ENCODE data around the gene PIAS1.

The PIAS1 gene

DNA sequence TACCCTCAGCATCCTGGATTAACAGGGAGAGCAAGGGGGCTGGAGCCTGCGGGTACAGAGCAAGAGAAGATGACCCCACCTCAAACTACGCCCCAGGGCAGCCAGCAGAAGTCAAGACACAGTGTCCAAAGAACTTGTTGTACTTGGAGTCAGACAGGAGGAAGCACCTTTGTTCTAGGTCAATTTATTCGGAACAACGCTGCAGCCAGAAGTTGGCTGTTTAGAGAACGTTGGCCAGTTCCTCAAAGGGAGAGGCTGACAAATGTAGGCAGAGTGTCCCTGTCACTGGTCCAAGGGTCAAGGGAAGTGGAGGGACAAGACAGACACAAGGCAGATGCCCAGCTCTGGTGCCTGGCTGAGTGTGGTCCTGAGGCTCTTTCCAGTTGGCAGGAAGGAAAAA is 32.1 kb upstream of the PIAS1 start:
- Histone ChIP-seq H3K27me3 (replicated peaks; ENCODE audit: control insufficient read depth, insufficient read depth, low read length) (peaks cover 2% of the 10 kb centered on the region), H3K4me1 (ENCODE audit: control insufficient read depth, insufficient read depth, low read length) (no peaks in the 10 kb centered on the region), H3K9ac (ENCODE audit: low read length) (no peak overlapping the region), H3K4me3 (ENCODE audit: low read length) (no peak overlapping the region), H3K9me3 (ENCODE audit: control insufficient read depth, low read length) (no peaks in the 10 kb centered on the region), H3K36me3 (ENCODE audit: control insufficient read depth, insufficient read depth, low read length, severe bottlenecking) (no peaks in the 10 kb centered on the region)
- DNase-seq (ENCODE audit: low read depth), result no peak

DNA sequence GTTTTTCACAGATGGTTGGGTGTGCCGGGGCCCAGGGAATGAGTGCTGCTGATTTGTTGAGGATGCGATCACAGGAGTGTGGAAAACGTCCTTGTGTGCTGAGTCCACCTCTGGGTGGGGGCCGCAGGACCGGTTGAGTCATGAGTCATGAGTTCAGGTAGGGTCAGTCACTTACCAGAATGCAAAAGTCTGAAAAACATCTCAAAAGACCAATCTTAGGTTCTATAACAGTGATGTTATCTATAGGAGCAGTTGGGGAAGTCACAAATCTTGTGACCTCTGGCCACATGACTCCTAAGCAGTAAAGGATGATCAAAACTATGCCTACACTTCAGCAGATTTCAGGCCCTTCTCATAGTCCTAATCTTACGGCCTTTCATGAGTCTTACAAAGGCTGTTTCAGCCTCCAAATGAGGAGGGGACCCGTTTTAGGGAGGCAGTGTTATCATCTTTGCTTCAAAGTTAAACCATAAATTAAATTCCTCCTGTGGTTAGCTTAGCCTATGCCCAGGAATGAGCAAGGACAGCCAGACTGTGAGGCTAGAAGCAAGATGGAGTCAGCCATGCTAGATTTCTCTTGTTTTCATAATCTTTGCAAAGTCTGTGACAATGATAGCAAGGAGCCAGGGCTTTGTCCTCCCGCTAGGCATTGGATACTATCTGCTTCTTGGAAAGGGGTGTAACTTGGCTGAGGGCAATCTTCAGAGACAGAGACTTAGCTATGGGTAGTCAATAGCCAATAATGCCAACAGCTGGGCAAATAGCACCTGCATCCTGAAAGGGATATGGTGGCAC is 30.6 kb upstream of the PIAS1 start:
- H3K36me3 ChIP-seq (ENCODE audit: control insufficient read depth, insufficient read depth, low read length, severe bottlenecking), result no peaks in the 10 kb centered on the region
- no peak for DNase-seq (ENCODE audit: low read depth)
- H3K9ac ChIP-seq (ENCODE audit: low read length), result no peak overlapping the region
- peaks cover 10% of the 10 kb centered on the region for H3K27me3 ChIP-seq (replicated peaks; ENCODE audit: control insufficient read depth, insufficient read depth, low read length)
- H3K4me3 ChIP-seq (ENCODE audit: low read length), result no peak overlapping the region
- no peaks in the 10 kb centered on the region for H3K9me3 ChIP-seq (ENCODE audit: control insufficient read depth, low read length)
- no peaks in the 10 kb centered on the region for H3K4me1 ChIP-seq (ENCODE audit: control insufficient read depth, insufficient read depth, low read length)

DNA sequence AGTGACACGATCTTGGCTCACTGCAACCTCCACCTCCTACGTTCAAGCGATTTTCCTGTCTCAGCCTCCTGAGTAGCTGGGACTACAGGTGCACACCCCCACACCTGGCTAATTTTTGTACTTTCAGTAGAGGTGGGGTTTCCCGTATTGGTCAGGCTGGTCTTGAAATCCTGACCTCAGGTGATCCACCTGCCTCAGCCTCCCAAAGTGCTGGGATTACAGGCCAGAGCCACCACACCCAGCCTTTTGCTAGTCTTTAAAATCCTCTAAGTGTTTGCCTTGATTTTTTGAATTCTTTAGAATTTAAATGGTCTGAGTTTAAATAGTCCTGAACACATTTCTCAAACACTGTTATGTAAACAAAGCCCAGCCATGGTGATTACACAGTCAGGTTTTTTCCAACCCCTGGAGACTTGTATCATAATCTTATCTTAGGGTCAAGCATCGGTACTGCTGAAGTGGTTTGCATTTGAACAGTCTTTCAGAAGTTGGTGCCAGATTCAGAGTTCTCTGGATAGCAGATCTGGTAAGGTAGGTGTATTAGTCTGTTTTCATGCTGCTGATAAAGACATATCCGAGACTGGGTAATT is 28.2 kb upstream of the PIAS1 start:
- Histone ChIP-seq H3K9ac (ENCODE audit: low read length) (no peak overlapping the region), H3K9me3 (ENCODE audit: control insufficient read depth, low read length) (no peaks in the 10 kb centered on the region), H3K4me3 (ENCODE audit: low read length) (no peak overlapping the region), H3K4me1 (ENCODE audit: control insufficient read depth, insufficient read depth, low read length) (no peaks in the 10 kb centered on the region), H3K36me3 (ENCODE audit: control insufficient read depth, insufficient read depth, low read length, severe bottlenecking) (no peaks in the 10 kb centered on the region), H3K27me3 (replicated peaks; ENCODE audit: control insufficient read depth, insufficient read depth, low read length) (peaks cover 10% of the 10 kb centered on the region)
- peak; percentile 64 for DNase-seq (ENCODE audit: low read depth)

DNA sequence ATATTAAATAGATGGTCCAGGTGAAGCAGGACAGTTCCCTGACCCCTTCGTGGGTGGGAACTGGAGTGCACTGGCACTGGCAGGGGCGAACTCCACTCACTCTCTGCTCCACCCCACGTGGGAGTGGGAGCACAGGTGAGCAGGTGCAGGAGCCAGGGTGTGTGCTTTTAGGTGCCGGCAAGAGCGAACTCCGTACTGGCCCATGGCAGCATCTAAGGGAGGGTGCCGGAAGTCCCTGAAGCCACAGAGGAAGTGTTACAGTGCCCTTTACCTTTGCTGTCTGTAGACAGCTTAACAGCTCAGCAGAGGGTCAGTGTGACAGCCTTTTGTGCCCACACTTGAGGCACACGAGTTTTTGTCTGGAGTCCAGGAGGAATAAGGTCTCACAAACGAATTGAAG is 26.7 kb upstream of the PIAS1 start:
- DNase-seq (ENCODE audit: low read depth), result no peak
- Histone ChIP-seq H3K4me1 (ENCODE audit: control insufficient read depth, insufficient read depth, low read length) (no peaks in the 10 kb centered on the region), H3K4me3 (ENCODE audit: low read length) (no peak overlapping the region), H3K9ac (ENCODE audit: low read length) (no peak overlapping the region), H3K27me3 (replicated peaks; ENCODE audit: control insufficient read depth, insufficient read depth, low read length) (peaks cover 10% of the 10 kb centered on the region), H3K36me3 (ENCODE audit: control insufficient read depth, insufficient read depth, low read length, severe bottlenecking) (no peaks in the 10 kb centered on the region), H3K9me3 (ENCODE audit: control insufficient read depth, low read length) (no peaks in the 10 kb centered on the region)

DNA sequence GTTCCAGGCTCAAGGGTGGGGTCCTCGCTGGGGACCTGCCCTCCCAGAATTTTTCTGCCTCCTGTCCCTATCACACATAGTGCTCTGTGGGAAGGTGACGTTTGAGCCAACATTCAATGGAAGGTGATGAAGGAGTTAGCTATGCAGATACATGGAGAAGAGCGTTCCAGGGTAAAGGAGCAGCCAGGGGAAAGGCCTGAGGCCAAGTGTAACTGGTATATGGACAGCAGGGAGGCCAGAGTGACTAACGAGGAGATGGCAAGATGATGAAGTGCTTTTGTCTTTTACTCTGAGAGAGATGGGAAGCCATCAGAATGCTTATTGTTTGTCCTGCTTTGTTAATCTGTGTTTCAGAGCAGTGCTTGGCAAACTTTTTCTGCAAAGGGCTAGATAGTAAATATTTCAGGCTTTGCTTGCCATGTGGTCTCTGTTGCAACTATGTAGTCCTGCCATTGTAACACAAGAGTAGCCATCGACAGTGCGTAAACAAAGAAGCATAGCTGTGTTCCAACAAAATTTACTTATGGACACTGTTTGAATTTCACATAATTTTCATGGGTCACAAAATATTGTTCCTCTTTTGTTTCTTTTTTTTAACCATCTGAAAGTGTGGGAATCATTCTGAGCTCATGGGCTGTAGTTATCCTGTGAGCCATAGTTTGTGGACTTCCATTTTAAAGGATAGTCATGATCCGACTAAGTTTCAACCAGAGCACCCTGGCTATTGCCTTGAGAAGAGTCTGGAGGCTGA is 25.8 kb upstream of the PIAS1 start:
- no peak overlapping the region for H3K4me3 ChIP-seq (ENCODE audit: low read length)
- DNase-seq (ENCODE audit: low read depth), result no peak

DNA sequence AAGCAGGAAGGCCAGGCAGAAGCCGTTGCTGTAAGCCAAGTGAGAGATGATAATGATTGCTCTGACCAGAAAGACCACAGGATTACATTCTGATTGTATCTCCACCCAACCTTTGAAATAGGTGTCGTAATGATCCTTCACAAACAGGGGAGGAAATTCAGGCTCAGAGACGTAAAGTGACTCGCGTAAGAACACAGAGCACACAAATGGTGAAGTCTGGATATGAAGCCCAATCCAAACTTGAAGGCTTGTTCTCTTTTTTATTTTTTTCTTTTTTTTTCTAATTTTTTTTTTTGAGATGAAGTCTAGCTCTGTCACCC is 25.3 kb upstream of the PIAS1 start:
- Histone ChIP-seq H3K9ac (ENCODE audit: low read length) (no peak overlapping the region), H3K27me3 (replicated peaks; ENCODE audit: control insufficient read depth, insufficient read depth, low read length) (peaks cover 14% of the 10 kb centered on the region), H3K4me3 (ENCODE audit: low read length) (no peak overlapping the region), H3K36me3 (ENCODE audit: control insufficient read depth, insufficient read depth, low read length, severe bottlenecking) (no peaks in the 10 kb centered on the region), H3K9me3 (ENCODE audit: control insufficient read depth, low read length) (no peaks in the 10 kb centered on the region), H3K4me1 (ENCODE audit: control insufficient read depth, insufficient read depth, low read length) (no peaks in the 10 kb centered on the region)
- DNase-seq (ENCODE audit: low read depth), result no peak

More for the DNA sequence above, 25.8 kb upstream of the PIAS1 start:
- Histone ChIP-seq H3K4me1 (ENCODE audit: control insufficient read depth, insufficient read depth, low read length) (no peaks in the 10 kb centered on the region), H3K36me3 (ENCODE audit: control insufficient read depth, insufficient read depth, low read length, severe bottlenecking) (no peaks in the 10 kb centered on the region), H3K9ac (ENCODE audit: low read length) (no peak overlapping the region), H3K27me3 (replicated peaks; ENCODE audit: control insufficient read depth, insufficient read depth, low read length) (peaks cover 9% of the 10 kb centered on the region), H3K9me3 (ENCODE audit: control insufficient read depth, low read length) (no peaks in the 10 kb centered on the region)

DNA sequence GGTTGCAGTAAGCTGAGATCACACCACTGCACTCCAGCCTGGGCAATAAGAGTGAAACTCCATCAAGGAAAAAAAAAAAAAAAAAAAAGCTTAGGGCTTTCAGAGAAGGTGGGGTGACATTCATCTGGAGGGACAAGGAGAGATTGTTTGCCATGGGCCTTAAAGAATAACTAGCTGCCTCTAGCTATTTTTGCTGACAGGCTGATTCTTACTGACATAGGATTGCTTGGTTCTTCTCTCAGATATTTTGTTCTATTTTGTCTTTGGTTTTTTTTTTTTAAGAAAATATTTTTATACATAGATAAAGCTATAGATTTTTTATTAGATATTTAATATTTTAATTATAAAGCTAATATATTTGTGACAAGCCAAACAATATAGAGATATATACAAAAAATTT is 24.2 kb upstream of the PIAS1 start:
- H3K9me3 ChIP-seq (ENCODE audit: control insufficient read depth, low read length), result no peaks in the 10 kb centered on the region
- H3K36me3 ChIP-seq (ENCODE audit: control insufficient read depth, insufficient read depth, low read length, severe bottlenecking), result no peaks in the 10 kb centered on the region

DNA sequence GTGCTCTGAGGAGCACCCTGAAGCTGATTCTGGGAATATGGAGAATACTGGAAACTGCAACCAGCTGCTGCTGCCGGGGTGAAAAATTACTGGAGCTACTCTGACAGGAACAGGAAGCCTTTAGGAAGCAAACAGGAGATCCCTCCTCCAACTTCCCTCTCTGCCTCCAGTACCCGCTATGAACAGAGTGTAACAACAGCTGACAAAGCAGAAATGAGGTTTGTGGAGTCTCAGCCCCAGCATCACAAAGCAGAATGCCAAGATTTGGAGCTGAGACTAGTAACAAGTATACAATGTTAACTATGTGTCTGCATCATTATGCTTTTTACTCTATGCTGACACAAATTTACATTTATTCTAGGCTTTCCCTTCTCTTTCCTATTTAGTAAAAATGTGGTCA is 22.7 kb upstream of the PIAS1 start:
- H3K9ac ChIP-seq (ENCODE audit: low read length), result no peak overlapping the region
- peaks cover 17% of the 10 kb centered on the region for H3K27me3 ChIP-seq (replicated peaks; ENCODE audit: control insufficient read depth, insufficient read depth, low read length)
- no peaks in the 10 kb centered on the region for H3K36me3 ChIP-seq (ENCODE audit: control insufficient read depth, insufficient read depth, low read length, severe bottlenecking)
- no peak overlapping the region for H3K4me3 ChIP-seq (ENCODE audit: low read length)
- H3K9me3 ChIP-seq (ENCODE audit: control insufficient read depth, low read length), result no peaks in the 10 kb centered on the region
- no peaks in the 10 kb centered on the region for H3K4me1 ChIP-seq (ENCODE audit: control insufficient read depth, insufficient read depth, low read length)
- peak; percentile 51 for DNase-seq (ENCODE audit: low read depth)

More for the DNA sequence above, 24.2 kb upstream of the PIAS1 start:
- Histone ChIP-seq H3K4me3 (ENCODE audit: low read length) (no peak overlapping the region), H3K27me3 (replicated peaks; ENCODE audit: control insufficient read depth, insufficient read depth, low read length) (peaks cover 17% of the 10 kb centered on the region), H3K9ac (ENCODE audit: low read length) (no peak overlapping the region), H3K4me1 (ENCODE audit: control insufficient read depth, insufficient read depth, low read length) (no peaks in the 10 kb centered on the region)
- DNase-seq (ENCODE audit: low read depth), result no peak

DNA sequence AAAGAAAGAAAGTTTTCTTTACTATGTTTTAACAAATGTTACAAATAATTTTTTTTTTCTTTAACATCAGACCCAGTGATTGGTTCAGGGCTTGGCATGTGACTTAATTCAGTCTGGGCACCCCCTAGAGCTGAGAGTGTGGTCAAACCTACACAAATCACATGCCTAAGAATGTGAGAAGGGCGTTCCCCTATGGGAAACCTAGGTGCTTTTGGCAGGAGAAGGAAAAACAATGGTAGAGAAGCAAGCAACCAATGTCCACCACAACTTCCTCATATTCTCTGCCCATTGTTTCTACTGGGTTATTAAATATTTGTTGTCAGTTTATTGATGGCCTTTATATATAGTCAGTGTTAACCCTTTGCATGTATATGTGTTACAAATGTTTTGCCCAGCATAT is 21.4 kb upstream of the PIAS1 start:
- DNase-seq (ENCODE audit: low read depth), result no peak
- Histone ChIP-seq H3K9ac (ENCODE audit: low read length) (no peak overlapping the region), H3K36me3 (ENCODE audit: control insufficient read depth, insufficient read depth, low read length, severe bottlenecking) (no peaks in the 10 kb centered on the region), H3K27me3 (replicated peaks; ENCODE audit: control insufficient read depth, insufficient read depth, low read length) (peaks cover 17% of the 10 kb centered on the region), H3K9me3 (ENCODE audit: control insufficient read depth, low read length) (peaks cover 6% of the 10 kb centered on the region), H3K4me1 (ENCODE audit: control insufficient read depth, insufficient read depth, low read length) (no peaks in the 10 kb centered on the region), H3K4me3 (ENCODE audit: low read length) (no peak overlapping the region)

DNA sequence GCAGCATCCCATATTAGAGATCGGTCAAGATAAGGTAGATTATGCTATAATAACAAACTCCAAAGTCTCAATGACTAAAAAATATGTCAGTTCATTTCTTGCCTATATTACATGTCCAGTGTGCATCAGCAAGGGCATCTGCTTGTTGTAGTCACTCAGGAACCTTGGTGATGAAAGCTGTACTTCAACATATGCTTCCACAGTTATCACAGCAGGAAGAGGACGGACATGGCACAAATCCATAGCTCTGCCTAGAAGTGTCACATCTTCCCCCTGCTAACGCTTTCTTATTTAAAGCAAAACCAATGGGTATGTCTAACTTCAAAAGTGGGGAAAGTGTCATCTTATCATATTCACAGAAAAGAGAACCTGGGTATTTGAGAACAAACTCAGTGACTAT is 20.0 kb upstream of the PIAS1 start:
- H3K9me3 ChIP-seq (ENCODE audit: control insufficient read depth, low read length), result peaks cover 7% of the 10 kb centered on the region

DNA sequence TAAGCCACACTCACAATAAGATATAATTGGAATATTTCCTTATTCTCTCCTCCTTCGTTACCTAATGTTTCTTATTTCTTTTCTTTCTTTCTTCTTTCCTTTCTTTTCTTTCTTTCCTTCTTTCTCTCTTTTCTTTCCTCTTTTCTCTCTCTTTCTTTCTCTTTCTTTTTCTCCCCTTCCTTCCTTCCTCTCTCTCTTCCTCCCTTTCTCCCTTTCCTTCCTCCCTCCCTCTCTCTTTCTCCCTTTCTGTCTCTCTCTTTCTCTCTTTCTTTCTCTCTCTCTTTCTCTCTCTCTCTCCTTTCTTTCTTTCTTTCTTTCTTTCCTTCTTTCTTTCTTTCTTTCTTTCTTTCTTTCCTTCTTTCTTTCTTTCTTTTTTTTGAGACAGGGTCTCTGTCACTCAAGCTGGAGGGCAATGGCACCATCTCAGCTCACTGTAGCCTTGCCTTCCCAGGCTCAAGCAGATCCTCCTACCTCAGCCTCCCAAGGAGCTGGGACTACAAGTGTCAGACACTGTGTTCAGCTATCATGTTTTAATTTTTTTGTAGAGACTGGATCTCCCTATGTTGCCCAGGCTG is 19.3 kb upstream of the PIAS1 start:
- peaks cover 9% of the 10 kb centered on the region for H3K9me3 ChIP-seq (ENCODE audit: control insufficient read depth, low read length)

More for the DNA sequence above, 20.0 kb upstream of the PIAS1 start:
- Histone ChIP-seq H3K4me1 (ENCODE audit: control insufficient read depth, insufficient read depth, low read length) (no peaks in the 10 kb centered on the region), H3K9ac (ENCODE audit: low read length) (no peak overlapping the region), H3K36me3 (ENCODE audit: control insufficient read depth, insufficient read depth, low read length, severe bottlenecking) (no peaks in the 10 kb centered on the region), H3K27me3 (replicated peaks; ENCODE audit: control insufficient read depth, insufficient read depth, low read length) (peaks cover 9% of the 10 kb centered on the region), H3K4me3 (ENCODE audit: low read length) (no peak overlapping the region)
- DNase-seq (ENCODE audit: low read depth), result no peak

More for the DNA sequence above, 19.3 kb upstream of the PIAS1 start:
- DNase-seq (ENCODE audit: low read depth), result no peak
- no peak overlapping the region for H3K4me3 ChIP-seq (ENCODE audit: low read length)
- no peaks in the 10 kb centered on the region for H3K4me1 ChIP-seq (ENCODE audit: control insufficient read depth, insufficient read depth, low read length)
- H3K9ac ChIP-seq (ENCODE audit: low read length), result no peak overlapping the region
- no peaks in the 10 kb centered on the region for H3K36me3 ChIP-seq (ENCODE audit: control insufficient read depth, insufficient read depth, low read length, severe bottlenecking)
- H3K27me3 ChIP-seq (replicated peaks; ENCODE audit: control insufficient read depth, insufficient read depth, low read length), result peaks cover 9% of the 10 kb centered on the region
